Kidney tubule cell (primary cell): ENCODE data around the gene SRRM4.

ENCODE experiments used
- DNase-seq: peaks from one replicate; pipeline ENCODE4 v3.0.0-alpha.2; 2018; ENCODE audit warnings: low spot score

SRRM4 gene

GRCh38 chr12:119122751-119123150, 141.4 kb downstream of the SRRM4 start:
- no peak for DNase-seq

- no peak for DNase-seq
Observed at GRCh38 chr12:119128527-119128926, 147.2 kb downstream of the SRRM4 start.

GRCh38 chr12:119129827-119130434, 148.6 kb downstream of the SRRM4 start:
- DNase-seq = no peak

GRCh38 chr12:119130523-119130922, 149.2 kb downstream of the SRRM4 start:
- DNase-seq = no peak

- no peak for DNase-seq
Observed at GRCh38 chr12:119134284-119135072, 153.1 kb downstream of the SRRM4 start.

GRCh38 chr12:119136811-119137410, 155.6 kb downstream of the SRRM4 start:
- no peak for DNase-seq

GRCh38 chr12:119139448-119139847, 158.1 kb downstream of the SRRM4 start:
- DNase-seq = no peak

- DNase-seq = no peak
Observed at GRCh38 chr12:119145367-119145766, 164.0 kb downstream of the SRRM4 start.

- no peak for DNase-seq
Observed at GRCh38 chr12:119147847-119148448, 166.6 kb downstream of the SRRM4 start.

- no peak for DNase-seq
Observed at GRCh38 chr12:119149270-119149669, 167.9 kb downstream of the SRRM4 start.

GRCh38 chr12:119151445-119152026, 170.2 kb downstream of the SRRM4 start:
- DNase-seq = no peak

GRCh38 chr12:119153477-119154434, 172.4 kb downstream of the SRRM4 start:
- peak; percentile 80 for DNase-seq

- DNase-seq = no peak
Observed at GRCh38 chr12:119154435-119154818, 173.1 kb downstream of the SRRM4 start.

- DNase-seq = no peak
Observed at GRCh38 chr12:119156401-119157044, 175.2 kb downstream of the SRRM4 start.

- no peak for DNase-seq
Observed at GRCh38 chr12:119157528-119157927, 176.2 kb downstream of the SRRM4 start.

- DNase-seq = no peak
Observed at GRCh38 chr12:119157978-119158377, 176.6 kb downstream of the SRRM4 start.

- DNase-seq = no peak
Observed at GRCh38 chr12:119158402-119158801, 177.1 kb downstream of the SRRM4 start.

GRCh38 chr12:119159844-119160243, 178.5 kb downstream of the SRRM4 start:
- no peak for DNase-seq

- no peak for DNase-seq
Observed at GRCh38 chr12:119167902-119168301, 186.6 kb downstream of the SRRM4 start.

GRCh38 chr12:119168721-119169120, 187.4 kb downstream of the SRRM4 start:
- DNase-seq = no peak

GRCh38 chr12:119169150-119169549, 187.8 kb downstream of the SRRM4 start:
- DNase-seq = no peak
